Activated CD8-positive, alpha-beta T cell treated with anti-CD3 and anti-CD28 coated beads for 36 hours (primary cell): Measurements from ENCODE around the gene ZNF488. TPM values are rescaled to one million over a fixed set of nuclear protein-coding genes. Genes with fewer than 3 reads are reported as not detected.

Source experiments
- ATAC-seq: fragments of 200-7000 bp; cut with Tn5 transposase; one replicate; pipeline ENCODE4 v1.10.0; 2021; ENCODE audit warnings: mild to moderate bottlenecking, moderate library complexity
- CTCF ChIA-PET: fragments of 350-600 bp; sonication (Branson Sonifier 250); formaldehyde crosslinking; loops from one replicate; lab custom pipeline; 2021; ENCODE audit warnings: antibody characterized with exemption; lab: Charles Lee
- POLR2A ChIA-PET: fragments of 350-600 bp; sonication (Branson Sonifier 250); formaldehyde crosslinking; loops from one replicate; lab custom pipeline; 2021; ENCODE audit warnings: antibody characterized with exemption; lab: Charles Lee
- DNase-seq: peaks from one replicate; pipeline ENCODE4 v3.0.0-alpha.2; 2020
- H3K27ac Mint-ChIP-seq: one replicate; pipeline ENCODE4 v1.8.0; 2021; ENCODE audit warnings: mild to moderate bottlenecking, mixed read lengths
- H3K27me3 Mint-ChIP-seq: one replicate; pipeline ENCODE4 v1.8.0; 2021; ENCODE audit warnings: mixed read lengths
- H3K36me3 Mint-ChIP-seq: one replicate; pipeline ENCODE4 v1.8.0; 2021; ENCODE audit warnings: low read depth, mixed read lengths
- H3K4me1 Mint-ChIP-seq: one replicate; pipeline ENCODE4 v1.8.0; 2021; ENCODE audit warnings: low read depth, mixed read lengths
- H3K4me3 Mint-ChIP-seq: one replicate; pipeline ENCODE4 v1.8.0; 2021; ENCODE audit warnings: mild to moderate bottlenecking, moderate library complexity, mixed read lengths
- H3K9me3 Mint-ChIP-seq: one replicate; pipeline ENCODE4 v1.8.0; 2021; ENCODE audit warnings: mixed read lengths
- intact Hi-C: fragments of 100-400 bp; cut with micrococcal nuclease; formaldehyde crosslinking; loops from one replicate; pipeline ENCODE4 v1.10.0; 2022
- total RNA-seq, 2 experiments: library from RNA; stranded (reverse); gene quantifications; one replicate each; pipeline ENCODE4 v1.2.3, GENCODE V29; 2021
- TF ChIP-seq, protein P1 (sequence below): fragments of 200-600 bp; IDR thresholded peaks from one replicate; pipeline ENCODE4 v1.8.0; 2022; ENCODE audit warnings: antibody characterized with exemption, mild to moderate bottlenecking

ZNF488 gene
- total RNA-seq, 2 experiments from 2014 or later = 0.36 to 0.58 TPM

DNA sequence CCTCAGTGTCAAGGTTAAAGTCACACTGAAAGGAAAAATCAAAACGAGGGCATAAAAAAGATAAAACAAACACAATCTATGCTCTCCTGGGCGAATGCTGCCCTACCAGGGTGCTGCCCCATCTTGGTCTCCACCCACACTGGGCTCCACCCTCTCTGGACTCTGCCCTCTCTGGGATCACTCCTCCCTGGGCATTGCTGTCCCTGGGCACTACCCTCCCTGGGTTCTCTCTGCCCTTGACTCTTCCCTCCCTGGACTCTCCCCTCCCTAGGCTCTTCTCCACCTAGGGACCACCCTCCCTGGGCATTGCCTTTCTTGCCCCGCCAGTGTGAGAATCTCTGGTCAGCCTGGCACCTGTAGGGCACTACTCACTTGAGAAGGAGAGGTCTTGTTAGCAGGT is 53.3 kb downstream of the ZNF488 start:
- Mint-ChIP-seq H3K36me3 (no peaks in the 10 kb centered on the region), H3K4me1 (no peaks in the 10 kb centered on the region), H3K9me3 (no peaks in the 10 kb centered on the region), H3K27me3 (no peaks in the 10 kb centered on the region), H3K27ac (no peak overlapping the region), H3K4me3 (no peak overlapping the region)
- ChIA-PET POLR2A (no interaction called here), CTCF (interaction anchor here (1.3 kb wide), 1 partner anchor 283 kb away, joined by 5 read pairs; no protein-coding TSS in a partner anchor)
- intact Hi-C loops = no loop called here
- no peak for ATAC-seq
- no peak for DNase-seq
- TF ChIP-seq, protein P1, sequence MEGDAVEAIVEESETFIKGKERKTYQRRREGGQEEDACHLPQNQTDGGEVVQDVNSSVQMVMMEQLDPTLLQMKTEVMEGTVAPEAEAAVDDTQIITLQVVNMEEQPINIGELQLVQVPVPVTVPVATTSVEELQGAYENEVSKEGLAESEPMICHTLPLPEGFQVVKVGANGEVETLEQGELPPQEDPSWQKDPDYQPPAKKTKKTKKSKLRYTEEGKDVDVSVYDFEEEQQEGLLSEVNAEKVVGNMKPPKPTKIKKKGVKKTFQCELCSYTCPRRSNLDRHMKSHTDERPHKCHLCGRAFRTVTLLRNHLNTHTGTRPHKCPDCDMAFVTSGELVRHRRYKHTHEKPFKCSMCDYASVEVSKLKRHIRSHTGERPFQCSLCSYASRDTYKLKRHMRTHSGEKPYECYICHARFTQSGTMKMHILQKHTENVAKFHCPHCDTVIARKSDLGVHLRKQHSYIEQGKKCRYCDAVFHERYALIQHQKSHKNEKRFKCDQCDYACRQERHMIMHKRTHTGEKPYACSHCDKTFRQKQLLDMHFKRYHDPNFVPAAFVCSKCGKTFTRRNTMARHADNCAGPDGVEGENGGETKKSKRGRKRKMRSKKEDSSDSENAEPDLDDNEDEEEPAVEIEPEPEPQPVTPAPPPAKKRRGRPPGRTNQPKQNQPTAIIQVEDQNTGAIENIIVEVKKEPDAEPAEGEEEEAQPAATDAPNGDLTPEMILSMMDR = no peak

DNA sequence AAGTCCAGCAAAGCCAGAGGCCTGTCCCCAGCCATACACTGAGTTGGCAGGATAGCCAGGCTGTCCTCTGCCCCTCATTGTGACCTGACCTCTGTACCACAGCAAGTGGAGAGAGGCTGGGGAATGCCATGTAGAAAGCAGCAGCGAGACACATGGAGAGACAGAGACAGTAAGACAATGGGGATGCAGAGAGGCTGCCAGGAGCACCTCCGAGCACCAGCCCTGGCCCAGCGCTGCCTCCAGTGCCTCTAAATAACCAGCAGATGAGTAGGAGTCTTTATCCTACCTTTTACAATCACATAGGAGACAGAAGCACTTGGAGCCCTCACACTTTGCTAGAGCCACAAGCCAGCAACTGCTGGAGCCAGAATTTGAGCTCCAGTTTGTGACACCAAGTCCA is 53.7 kb downstream of the ZNF488 start:
- Mint-ChIP-seq H3K4me3 (no peak overlapping the region), H3K27me3 (no peaks in the 10 kb centered on the region), H3K4me1 (no peaks in the 10 kb centered on the region), H3K36me3 (no peaks in the 10 kb centered on the region), H3K27ac (no peak overlapping the region), H3K9me3 (no peaks in the 10 kb centered on the region)
- intact Hi-C loops = no loop called here
- no peak for ATAC-seq
- DNase-seq = no peak
- ChIA-PET POLR2A (no interaction called here), CTCF (interaction anchor here (1.3 kb wide), 1 partner anchor 283 kb away, joined by 5 read pairs; no protein-coding TSS in a partner anchor)
- TF ChIP-seq, protein P1 = no peak

DNA sequence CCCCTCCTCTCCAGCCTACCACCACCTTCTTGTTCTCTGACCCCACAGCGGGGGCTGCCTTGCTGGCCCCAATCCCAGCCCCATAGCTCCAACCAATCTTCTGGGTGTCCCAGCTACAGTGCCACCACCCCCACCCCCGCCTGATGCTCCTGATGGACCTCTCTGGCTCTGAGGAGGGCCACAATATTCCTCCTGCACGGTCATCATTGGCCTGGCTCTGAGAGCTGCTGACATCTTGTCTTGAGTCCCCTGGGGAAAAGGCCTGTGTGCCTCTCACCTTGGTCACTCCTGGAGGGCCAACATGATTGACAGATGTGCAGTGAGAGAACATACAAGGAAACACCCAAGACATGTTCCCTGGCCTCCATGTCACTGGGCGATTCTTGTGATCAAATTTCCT is 54.2 kb downstream of the ZNF488 start:
- DNase-seq (no peak), ATAC-seq (no peak)
- TF ChIP-seq, protein P1 = no peak
- intact Hi-C loops = no loop called here
- ChIA-PET CTCF (interaction anchor here (0.6 to 1.1 kb wide), 2 partner anchors 10 to 288 kb away, joined by 3 to 4 read pairs; no protein-coding TSS in a partner anchor), POLR2A (no interaction called here)
- H3K9me3 Mint-ChIP-seq = no peaks in the 10 kb centered on the region
- H3K4me3 Mint-ChIP-seq = no peak overlapping the region
- no peak overlapping the region for H3K27ac Mint-ChIP-seq
- no peaks in the 10 kb centered on the region for H3K27me3 Mint-ChIP-seq
- H3K4me1 Mint-ChIP-seq = no peaks in the 10 kb centered on the region
- no peaks in the 10 kb centered on the region for H3K36me3 Mint-ChIP-seq

DNA sequence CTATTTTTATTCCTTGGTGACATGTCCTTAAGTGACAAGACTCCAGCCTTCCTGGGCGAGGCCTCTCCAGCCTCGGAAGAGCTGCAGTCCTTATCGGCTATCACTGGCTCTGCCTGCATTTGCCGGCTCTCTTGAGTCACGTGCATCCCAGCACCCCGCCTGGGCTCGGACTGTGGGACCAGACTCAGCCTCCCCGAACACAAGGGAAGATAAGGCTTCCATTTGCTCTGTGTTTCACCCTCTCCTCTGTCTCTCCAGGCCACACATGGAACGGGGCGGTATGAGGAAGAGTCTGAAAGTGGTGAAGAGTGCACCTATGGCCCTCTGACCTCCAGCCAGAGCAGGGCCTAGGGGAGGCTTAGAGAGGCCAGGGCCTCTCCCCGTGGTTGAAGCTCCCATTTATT is 57.2 kb downstream of the ZNF488 start:
- ChIA-PET CTCF (interaction anchor here (4.4 kb wide), 1 partner anchor 14 kb away, joined by 16 read pairs; no protein-coding TSS in a partner anchor), POLR2A (no interaction called here)
- no peak overlapping the region for H3K4me3 Mint-ChIP-seq

DNA sequence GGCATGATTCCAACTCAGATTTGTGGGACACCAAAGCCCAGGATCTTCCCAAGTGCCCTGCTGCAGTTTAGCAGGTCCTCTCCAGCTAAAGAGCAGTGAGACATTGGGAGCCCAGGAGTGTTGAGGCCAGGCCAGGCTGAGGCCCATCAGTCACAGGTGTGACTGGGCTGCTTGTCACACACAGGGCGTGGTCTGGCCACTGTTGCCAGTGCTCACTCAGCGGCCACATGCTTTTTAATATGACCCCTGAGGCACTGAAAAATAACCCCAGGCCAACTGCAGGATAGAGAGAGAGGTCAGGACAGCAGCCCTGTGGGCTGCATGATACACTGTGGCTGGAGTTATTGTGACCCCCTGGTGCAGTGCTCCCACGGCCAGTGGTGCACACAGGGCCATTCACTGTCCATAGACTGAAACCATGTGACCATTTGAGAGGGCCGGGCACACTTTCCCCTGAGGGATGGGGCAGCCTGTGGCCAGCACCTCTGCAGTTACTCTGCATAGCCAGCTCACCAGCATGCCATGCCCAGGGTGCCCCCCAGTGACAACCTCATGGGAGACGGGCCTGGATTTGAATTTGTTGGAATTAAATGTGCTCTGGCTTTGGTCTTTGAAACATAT is 57.7 kb downstream of the ZNF488 start:
- intact Hi-C loops = no loop called here
- ATAC-seq = no peak
- Mint-ChIP-seq H3K27me3 (no peaks in the 10 kb centered on the region), H3K27ac (no peak overlapping the region), H3K9me3 (no peaks in the 10 kb centered on the region), H3K4me3 (no peak overlapping the region), H3K4me1 (no peaks in the 10 kb centered on the region), H3K36me3 (no peaks in the 10 kb centered on the region)
- ChIA-PET CTCF (interaction anchor here (4.4 kb wide), 1 partner anchor 14 kb away, joined by 16 read pairs; no protein-coding TSS in a partner anchor), POLR2A (no interaction called here)
- DNase-seq = no peak
- TF ChIP-seq, protein P1 = no peak

More for the DNA sequence above, 57.2 kb downstream of the ZNF488 start:
- Mint-ChIP-seq H3K27ac (no peak overlapping the region), H3K27me3 (no peaks in the 10 kb centered on the region), H3K4me1 (no peaks in the 10 kb centered on the region), H3K36me3 (no peaks in the 10 kb centered on the region), H3K9me3 (no peaks in the 10 kb centered on the region)
- DNase-seq (no peak), ATAC-seq (no peak)
- TF ChIP-seq, protein P1 = no peak
- intact Hi-C loops = no loop called here
